HG03159 (cell line): ENCODE measurements around the gene HACD2.
A peak's percentile ranks its signal among the peaks of the same experiment; 100 is the strongest.

Source experiments
- ATAC-seq: cut with Tn5 transposase; IDR thresholded peaks from one replicate; pipeline ENCODE4 v1.9.1; 2021; ENCODE audit warnings: mild to moderate bottlenecking, moderate library complexity; ENCODE audit not compliant: unreplicated experiment

HACD2 gene

GRCh38 chr3:123571973-123572365, 12.9 kb downstream of the HACD2 start:
- no peak for ATAC-seq

- no peak for ATAC-seq
Observed at GRCh38 chr3:123571264-123571972, 13.4 kb downstream of the HACD2 start.

GRCh38 chr3:123568875-123569274, 16.0 kb downstream of the HACD2 start:
- ATAC-seq = no peak

GRCh38 chr3:123568034-123568433, 16.8 kb downstream of the HACD2 start:
- no peak for ATAC-seq

- no peak for ATAC-seq
Observed at GRCh38 chr3:123564056-123564455, 20.8 kb downstream of the HACD2 start.

GRCh38 chr3:123562547-123562946, 22.3 kb downstream of the HACD2 start:
- ATAC-seq = no peak

- no peak for ATAC-seq
Observed at GRCh38 chr3:123561188-123561587, 23.7 kb downstream of the HACD2 start.

GRCh38 chr3:123559040-123559861, 25.6 kb downstream of the HACD2 start:
- no peak for ATAC-seq

GRCh38 chr3:123553536-123553935, 31.3 kb downstream of the HACD2 start:
- no peak for ATAC-seq

- no peak for ATAC-seq
Observed at GRCh38 chr3:123552768-123553167, 32.1 kb downstream of the HACD2 start.

- ATAC-seq = no peak
Observed at GRCh38 chr3:123552095-123552714, 32.6 kb downstream of the HACD2 start.

- no peak for ATAC-seq
Observed at GRCh38 chr3:123547881-123548519, 36.9 kb downstream of the HACD2 start.

- ATAC-seq = no peak
Observed at GRCh38 chr3:123546133-123546755, 38.6 kb downstream of the HACD2 start.

GRCh38 chr3:123543950-123544349, 40.9 kb downstream of the HACD2 start:
- no peak for ATAC-seq

- ATAC-seq = no peak
Observed at GRCh38 chr3:123540285-123540684, 44.6 kb downstream of the HACD2 start.

- peak; percentile 86 for ATAC-seq
Observed at GRCh38 chr3:123536153-123536895, 48.5 kb downstream of the HACD2 start.

- ATAC-seq = no peak
Observed at GRCh38 chr3:123535580-123535979, 49.3 kb downstream of the HACD2 start.

- ATAC-seq = no peak
Observed at GRCh38 chr3:123534264-123534663, 50.6 kb downstream of the HACD2 start.

GRCh38 chr3:123533554-123534159, 51.2 kb downstream of the HACD2 start:
- ATAC-seq = no peak

GRCh38 chr3:123528130-123528529, 56.7 kb downstream of the HACD2 start:
- ATAC-seq = no peak
